Epidermal melanocyte (primary cell): Measurements from ENCODE around the gene SORCS2.

ENCODE experiments used
- DNase-seq: peaks from one replicate; pipeline ENCODE4 v3.0.0; 2011; ENCODE audit warnings: low spot score; ENCODE audit not compliant: insufficient read length

SORCS2 gene

GRCh38 chr4:7425124-7425523 is 232.8 kb downstream of the SORCS2 start:
- DNase-seq = no peak

- DNase-seq = no peak
Measured at GRCh38 chr4:7425591-7426468, 233.5 kb downstream of the SORCS2 start.

GRCh38 chr4:7426525-7427171 is 234.3 kb downstream of the SORCS2 start:
- DNase-seq = no peak

GRCh38 chr4:7427361-7427760 is 235.0 kb downstream of the SORCS2 start:
- no peak for DNase-seq

GRCh38 chr4:7427831-7428260 is 235.5 kb downstream of the SORCS2 start:
- no peak for DNase-seq

GRCh38 chr4:7428261-7429068 is 236.1 kb downstream of the SORCS2 start:
- no peak for DNase-seq

- no peak for DNase-seq
Measured at GRCh38 chr4:7429069-7429416, 236.7 kb downstream of the SORCS2 start.

- DNase-seq = no peak
Measured at GRCh38 chr4:7429601-7430078, 237.3 kb downstream of the SORCS2 start.

GRCh38 chr4:7430368-7430964 is 238.1 kb downstream of the SORCS2 start:
- DNase-seq = no peak

GRCh38 chr4:7430965-7431695 is 238.8 kb downstream of the SORCS2 start:
- DNase-seq = no peak

GRCh38 chr4:7431696-7432530 is 239.6 kb downstream of the SORCS2 start:
- DNase-seq = no peak

- no peak for DNase-seq
Measured at GRCh38 chr4:7432531-7433375, 240.4 kb downstream of the SORCS2 start.

GRCh38 chr4:7433376-7434140 is 241.2 kb downstream of the SORCS2 start:
- no peak for DNase-seq

- DNase-seq = no peak
Measured at GRCh38 chr4:7434141-7434765, 241.9 kb downstream of the SORCS2 start.

- DNase-seq = no peak
Measured at GRCh38 chr4:7434766-7435150, 242.4 kb downstream of the SORCS2 start, which contains the start of gene PSAPL1. Gene PSAPL1, minus strand, starts transcription at chr4:7434930. Its CDS starts 51 bp downstream, at chr4:7434879.

GRCh38 chr4:7435471-7436061 is 243.2 kb downstream of the SORCS2 start:
- DNase-seq = no peak

GRCh38 chr4:7436256-7436655 is 243.9 kb downstream of the SORCS2 start:
- no peak for DNase-seq
